AML-193 (cell line): ENCODE results near the gene SLC3A2.
"Not testable (repeated sequence)": the region's sequence is repeated elsewhere in the genome, so short reads cannot be mapped to it uniquely, and the experiment has no call there.

ENCODE experiments used
- DNase-seq, 2 experiments: peaks; one replicate each; lab custom pipeline; 2025; lab: John Stamatoyannopoulos, UW

The SLC3A2 gene

GRCh38 chr11:62930666-62931065 is 50.0 kb downstream of the SLC3A2 start:
- no peak for DNase-seq

- no peak for DNase-seq
Measured at GRCh38 chr11:62931499-62932278, 51.0 kb downstream of the SLC3A2 start.

GRCh38 chr11:62933285-62933684 is 52.6 kb downstream of the SLC3A2 start:
- no peak for DNase-seq

GRCh38 chr11:62933750-62934495 is 53.2 kb downstream of the SLC3A2 start:
- no peak for DNase-seq

GRCh38 chr11:62934496-62934785 is 53.7 kb downstream of the SLC3A2 start:
- DNase-seq = no peak

- not testable (repeated sequence) for DNase-seq
Measured at GRCh38 chr11:62937528-62937927, 56.8 kb downstream of the SLC3A2 start.
